ENCODE data around the gene PPIL4. TPM values are rescaled to one million over a fixed set of nuclear protein-coding genes. Genes with fewer than 3 reads are reported as not detected.
A peak's percentile ranks its signal among the peaks of the same experiment; 100 is the strongest.
"Not testable (repeated sequence)": the region's sequence is repeated elsewhere in the genome, so short reads cannot be mapped to it uniquely, and the experiment has no call there.

The PPIL4 gene
- total RNA-seq, 2 experiments from 2014 or later, result 25.8 to 26.2 TPM

DNA sequence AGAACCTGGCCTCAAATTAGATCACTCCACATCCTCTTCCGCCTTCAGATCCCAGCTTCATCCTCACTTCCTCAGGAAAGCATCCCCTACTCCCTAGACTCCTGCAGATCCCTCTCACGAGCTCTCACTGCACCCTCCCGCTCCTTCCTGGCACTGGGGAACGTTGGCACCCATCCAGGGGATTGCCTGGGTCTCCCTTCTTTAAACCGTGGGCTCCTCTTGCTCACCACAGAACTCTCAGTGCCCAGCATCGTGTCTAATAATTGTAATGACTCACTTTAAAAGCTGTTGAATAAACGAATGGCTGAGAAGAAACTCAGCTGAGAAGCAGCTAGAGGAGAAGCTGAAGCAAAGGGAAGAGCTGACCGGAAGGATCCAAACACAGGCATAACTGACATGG, 81.4 kb downstream of the PPIL4 start:
- intact Hi-C loops (cut with micrococcal nuclease), result no loop called here

DNA sequence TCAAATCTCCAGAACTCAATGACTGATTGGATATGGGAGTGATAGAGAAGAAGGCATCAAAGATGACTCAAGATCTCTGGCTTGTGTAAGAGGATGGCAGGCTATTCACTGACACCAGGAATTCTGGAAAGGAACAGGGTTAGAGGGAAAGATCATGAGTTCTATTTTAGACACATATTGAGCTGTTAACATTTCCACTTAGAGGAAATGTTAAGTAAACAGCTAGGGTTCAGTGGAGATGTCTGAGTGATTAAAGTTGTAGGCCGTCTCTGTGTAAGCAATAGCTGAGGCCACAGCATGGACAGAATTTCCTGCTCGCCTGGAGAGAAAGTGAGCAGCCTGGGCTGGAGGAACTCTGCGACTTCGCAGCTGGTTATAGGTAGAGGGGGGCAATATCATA, 82.1 kb downstream of the PPIL4 start:
- H3K27ac Mint-ChIP-seq, result peak overlapping the region; percentile 32
- DNase-seq, result no peak
- CTCF ChIA-PET, result interaction anchor here (0.8 to 2.2 kb wide), 3 partner anchors 22 to 53 kb away, joined by 3 to 10 read pairs (median 4); no protein-coding TSS in a partner anchor
- no peak overlapping the region for H3K4me3 Mint-ChIP-seq
- no peaks in the 10 kb centered on the region for H3K27me3 Mint-ChIP-seq (ENCODE audit: low read depth)
- peaks cover 59% of the 10 kb centered on the region for H3K36me3 Mint-ChIP-seq (ENCODE audit: low read depth)
- intact Hi-C loops (cut with micrococcal nuclease), result no loop called here
- no peaks in the 10 kb centered on the region for H3K9me3 Mint-ChIP-seq
- peaks cover 44% of the 10 kb centered on the region for H3K4me1 Mint-ChIP-seq (ENCODE audit: low read depth)

More for the DNA sequence above, 81.4 kb downstream of the PPIL4 start:
- peaks cover 44% of the 10 kb centered on the region for H3K4me1 Mint-ChIP-seq (ENCODE audit: low read depth)
- H3K27ac Mint-ChIP-seq, result peak overlapping the region; percentile 30
- H3K27me3 Mint-ChIP-seq (ENCODE audit: low read depth), result no peaks in the 10 kb centered on the region
- H3K4me3 Mint-ChIP-seq, result no peak overlapping the region
- CTCF ChIA-PET, result interaction anchor here (1.7 to 2.2 kb wide), 2 partner anchors 32 to 52 kb away, joined by 4 to 10 read pairs; no protein-coding TSS in a partner anchor
- DNase-seq, result no peak
- peaks cover 55% of the 10 kb centered on the region for H3K36me3 Mint-ChIP-seq (ENCODE audit: low read depth)
- no peaks in the 10 kb centered on the region for H3K9me3 Mint-ChIP-seq

DNA sequence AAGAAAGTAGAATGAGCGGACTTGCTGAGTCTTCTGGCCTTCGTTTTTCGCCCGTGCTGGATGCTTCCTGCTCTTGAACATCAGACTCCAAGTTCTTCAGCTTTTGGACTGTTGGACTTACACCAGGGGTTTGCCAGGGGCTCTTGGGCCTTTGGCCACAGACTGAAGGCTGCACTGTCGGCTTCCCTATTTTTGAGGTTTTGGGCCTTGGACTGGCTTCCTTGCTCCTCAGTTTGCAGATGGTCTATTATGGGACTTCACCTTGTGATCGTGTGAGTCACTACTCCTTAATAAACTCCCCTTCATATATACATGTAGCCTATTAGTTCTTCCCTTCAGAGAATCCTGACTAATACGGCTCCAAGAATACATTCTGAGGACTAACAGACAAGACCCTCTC, 83.1 kb downstream of the PPIL4 start:
- Mint-ChIP-seq H3K36me3 (ENCODE audit: low read depth) (peaks cover 61% of the 10 kb centered on the region), H3K4me1 (ENCODE audit: low read depth) (peaks cover 39% of the 10 kb centered on the region)
- H3K27me3 Mint-ChIP-seq (ENCODE audit: low read depth); H3K27ac Mint-ChIP-seq; H3K9me3 Mint-ChIP-seq; intact Hi-C loops (cut with micrococcal nuclease); DNase-seq; H3K4me3 Mint-ChIP-seq: not testable (repeated sequence)
- CTCF ChIA-PET, result interaction anchor here (2.2 kb wide), 1 partner anchor 54 kb away, joined by 7 read pairs; no protein-coding TSS in a partner anchor

DNA sequence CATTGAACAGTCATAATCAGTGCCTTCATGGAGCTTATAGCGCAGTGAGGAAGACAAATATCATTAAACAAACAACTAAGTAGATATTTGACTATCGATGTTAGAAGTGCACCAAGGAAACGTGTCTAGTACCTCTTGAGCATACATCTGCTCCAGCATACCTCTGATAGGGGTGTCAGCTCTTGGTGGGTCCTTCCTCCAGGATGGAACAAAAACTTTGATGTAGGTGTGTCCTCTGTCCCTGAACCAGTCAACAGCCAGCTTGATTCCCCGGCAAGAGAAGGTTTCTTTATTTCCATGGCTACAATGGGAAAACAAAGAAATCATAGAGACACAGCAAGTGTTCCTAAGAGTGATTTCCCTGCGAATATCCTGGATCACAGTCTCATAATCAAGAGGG, 84.2 kb downstream of the PPIL4 start:
- H3K4me1 Mint-ChIP-seq (ENCODE audit: low read depth), result peaks cover 32% of the 10 kb centered on the region
- intact Hi-C loops (cut with micrococcal nuclease), result no loop called here
- no peak for DNase-seq
- CTCF ChIA-PET, result interaction anchor here (2.2 kb wide), 1 partner anchor 55 kb away, joined by 7 read pairs; no protein-coding TSS in a partner anchor
- H3K9me3 Mint-ChIP-seq, result no peaks in the 10 kb centered on the region
- H3K36me3 Mint-ChIP-seq (ENCODE audit: low read depth), result peaks cover 65% of the 10 kb centered on the region
- H3K27me3 Mint-ChIP-seq (ENCODE audit: low read depth), result no peaks in the 10 kb centered on the region
- no peak overlapping the region for H3K4me3 Mint-ChIP-seq
- H3K27ac Mint-ChIP-seq, result no peak overlapping the region

DNA sequence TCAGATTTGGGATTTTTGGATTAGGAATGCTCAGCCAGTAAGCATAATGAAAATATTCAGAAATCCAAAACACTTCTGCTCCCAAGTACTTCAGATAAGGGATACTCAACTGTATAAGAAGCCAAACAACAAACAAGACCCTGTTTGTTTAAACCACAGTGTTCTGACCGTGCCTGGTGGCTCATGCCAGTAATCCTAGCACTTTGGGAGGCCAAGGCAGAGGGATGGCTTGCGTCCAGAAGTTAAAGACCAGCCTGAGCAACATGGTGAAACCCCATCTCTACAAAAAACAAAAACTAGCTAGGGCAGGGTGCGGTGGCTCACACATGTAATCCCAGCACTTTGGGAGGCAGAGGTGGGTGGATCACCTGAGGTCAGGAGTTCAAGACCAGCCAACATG, 85.6 kb downstream of the PPIL4 start:
- intact Hi-C loops (cut with micrococcal nuclease); H3K27me3 Mint-ChIP-seq (ENCODE audit: low read depth); DNase-seq; H3K4me3 Mint-ChIP-seq; H3K9me3 Mint-ChIP-seq; H3K27ac Mint-ChIP-seq: not testable (repeated sequence)
- Mint-ChIP-seq H3K4me1 (ENCODE audit: low read depth) (peaks cover 26% of the 10 kb centered on the region), H3K36me3 (ENCODE audit: low read depth) (peaks cover 63% of the 10 kb centered on the region)
- CTCF ChIA-PET, result interaction anchor here (1.2 to 1.8 kb wide), 2 partner anchors 14 to 23 kb away, joined by 3 to 5 read pairs; no protein-coding TSS in a partner anchor

DNA sequence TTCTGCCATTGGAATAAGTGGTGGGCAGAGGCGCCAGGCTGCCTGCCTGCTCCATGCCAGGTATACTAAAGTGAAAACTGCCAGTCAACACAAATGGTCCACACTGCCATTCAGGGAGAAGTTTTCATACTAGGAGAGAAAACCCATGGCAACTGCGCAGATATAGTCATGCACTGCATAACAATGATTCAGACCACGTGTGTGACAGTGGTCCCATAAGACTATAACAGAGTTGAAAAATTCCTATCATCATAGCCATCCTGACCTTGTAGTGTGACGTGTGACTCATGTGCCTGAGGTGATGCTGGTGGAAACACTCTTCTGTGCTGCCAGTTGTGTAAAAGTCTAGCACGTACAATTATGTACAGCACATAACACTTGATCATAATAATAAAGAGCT, 86.1 kb downstream of the PPIL4 start:
- Mint-ChIP-seq H3K27ac (no peak overlapping the region), H3K36me3 (ENCODE audit: low read depth) (peaks cover 65% of the 10 kb centered on the region), H3K4me3 (no peak overlapping the region), H3K9me3 (no peaks in the 10 kb centered on the region), H3K27me3 (ENCODE audit: low read depth) (no peaks in the 10 kb centered on the region), H3K4me1 (ENCODE audit: low read depth) (peaks cover 26% of the 10 kb centered on the region)
- intact Hi-C loops (cut with micrococcal nuclease), result no loop called here
- no peak for DNase-seq
- CTCF ChIA-PET, result interaction anchor here (1.8 kb wide), 1 partner anchor 24 kb away, joined by 5 read pairs; no protein-coding TSS in a partner anchor

DNA sequence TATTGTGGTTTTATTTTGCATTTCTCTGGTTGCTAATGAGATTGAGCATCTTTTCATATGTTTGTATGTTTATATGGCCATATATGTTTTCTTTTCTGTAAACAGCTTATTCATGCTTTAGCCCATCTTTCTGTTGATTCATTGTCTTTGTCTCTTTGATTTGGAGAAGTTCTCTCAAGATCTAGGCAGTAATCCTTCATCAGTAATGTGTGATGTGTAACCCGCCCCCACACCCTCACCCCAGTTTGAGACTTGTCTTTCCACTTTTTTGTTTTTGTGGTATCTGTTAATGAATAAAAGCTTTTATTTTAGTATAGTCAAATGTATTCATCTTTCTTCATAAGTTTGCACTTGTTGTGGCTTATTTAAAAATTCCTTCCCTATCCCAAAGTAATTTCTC, 87.0 kb downstream of the PPIL4 start:
- Mint-ChIP-seq H3K27me3 (ENCODE audit: low read depth) (no peaks in the 10 kb centered on the region), H3K4me1 (ENCODE audit: low read depth) (peaks cover 19% of the 10 kb centered on the region), H3K4me3 (no peak overlapping the region), H3K36me3 (ENCODE audit: low read depth) (peaks cover 57% of the 10 kb centered on the region), H3K27ac (no peak overlapping the region), H3K9me3 (no peaks in the 10 kb centered on the region)
- intact Hi-C loops (cut with micrococcal nuclease), result no loop called here
- no peak for DNase-seq
- CTCF ChIA-PET, result interaction anchor here (0.8 to 1.8 kb wide), 2 partner anchors 25 to 58 kb away, joined by 3 to 5 read pairs; no protein-coding TSS in a partner anchor

DNA sequence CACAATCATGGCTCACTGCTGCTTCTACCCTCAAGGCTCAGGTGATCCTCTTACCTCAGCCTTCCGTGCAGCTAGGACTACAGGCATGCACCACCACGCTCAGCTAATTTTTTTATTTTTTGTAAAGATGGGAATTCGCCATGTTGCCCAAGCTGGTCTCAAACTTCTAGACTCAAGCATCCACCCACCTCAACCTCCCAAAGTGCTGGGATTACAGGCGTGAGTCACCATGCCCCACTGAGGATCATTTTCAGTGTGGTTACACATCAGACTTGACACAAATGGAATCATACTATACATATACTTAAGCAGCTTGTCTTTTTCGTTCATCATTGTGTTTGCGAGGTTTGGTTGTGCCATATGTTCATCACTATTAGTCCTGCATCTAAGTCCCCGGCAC, 87.6 kb downstream of the PPIL4 start:
- Mint-ChIP-seq H3K27ac (no peak overlapping the region), H3K36me3 (ENCODE audit: low read depth) (peaks cover 54% of the 10 kb centered on the region), H3K9me3 (no peaks in the 10 kb centered on the region), H3K4me3 (no peak overlapping the region), H3K4me1 (ENCODE audit: low read depth) (peaks cover 16% of the 10 kb centered on the region), H3K27me3 (ENCODE audit: low read depth) (no peaks in the 10 kb centered on the region)
- CTCF ChIA-PET, result interaction anchor here (0.6 to 1.4 kb wide), 3 partner anchors 59 to 231 kb away, joined by 4 to 5 read pairs (median 4); no protein-coding TSS in a partner anchor
- intact Hi-C loops (cut with micrococcal nuclease), result no loop called here
- DNase-seq, result no peak

DNA sequence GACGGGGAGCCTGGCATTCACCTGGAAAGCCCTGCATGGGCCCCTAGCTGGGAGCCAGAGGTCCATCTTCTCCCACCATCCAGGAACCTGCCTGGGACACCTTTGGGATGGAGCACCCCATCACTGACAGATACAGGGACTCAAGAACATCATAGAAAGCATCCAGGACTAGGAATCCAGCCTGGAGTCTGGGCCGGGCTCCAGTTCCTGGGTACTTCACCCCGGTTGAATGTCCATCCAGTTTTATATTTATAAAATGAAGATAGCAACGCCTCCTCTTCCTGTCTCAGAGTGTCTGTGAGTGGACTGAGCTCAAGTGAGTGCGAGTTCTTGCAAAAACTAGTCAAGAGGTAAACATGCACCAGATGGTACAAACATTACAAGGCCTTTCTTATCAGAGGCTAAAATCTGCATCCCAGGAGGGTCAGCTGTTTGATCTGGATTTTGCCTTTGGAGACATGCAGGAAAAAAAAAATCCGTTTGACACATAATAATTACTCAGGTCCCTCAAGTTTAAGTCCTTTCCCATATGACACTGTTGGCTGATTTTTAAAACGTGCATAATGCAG, 88.4 kb downstream of the PPIL4 start:
- Mint-ChIP-seq H3K27me3 (ENCODE audit: low read depth) (no peaks in the 10 kb centered on the region), H3K4me1 (ENCODE audit: low read depth) (peaks cover 12% of the 10 kb centered on the region), H3K4me3 (no peak overlapping the region), H3K9me3 (no peaks in the 10 kb centered on the region), H3K27ac (no peak overlapping the region), H3K36me3 (ENCODE audit: low read depth) (peaks cover 52% of the 10 kb centered on the region)
- intact Hi-C loops (cut with micrococcal nuclease), result no loop called here
- CTCF ChIA-PET, result interaction anchor here (0.6 to 1.4 kb wide), 3 partner anchors 60 to 232 kb away, joined by 4 to 5 read pairs (median 4); no protein-coding TSS in a partner anchor
- DNase-seq, result no peak

DNA sequence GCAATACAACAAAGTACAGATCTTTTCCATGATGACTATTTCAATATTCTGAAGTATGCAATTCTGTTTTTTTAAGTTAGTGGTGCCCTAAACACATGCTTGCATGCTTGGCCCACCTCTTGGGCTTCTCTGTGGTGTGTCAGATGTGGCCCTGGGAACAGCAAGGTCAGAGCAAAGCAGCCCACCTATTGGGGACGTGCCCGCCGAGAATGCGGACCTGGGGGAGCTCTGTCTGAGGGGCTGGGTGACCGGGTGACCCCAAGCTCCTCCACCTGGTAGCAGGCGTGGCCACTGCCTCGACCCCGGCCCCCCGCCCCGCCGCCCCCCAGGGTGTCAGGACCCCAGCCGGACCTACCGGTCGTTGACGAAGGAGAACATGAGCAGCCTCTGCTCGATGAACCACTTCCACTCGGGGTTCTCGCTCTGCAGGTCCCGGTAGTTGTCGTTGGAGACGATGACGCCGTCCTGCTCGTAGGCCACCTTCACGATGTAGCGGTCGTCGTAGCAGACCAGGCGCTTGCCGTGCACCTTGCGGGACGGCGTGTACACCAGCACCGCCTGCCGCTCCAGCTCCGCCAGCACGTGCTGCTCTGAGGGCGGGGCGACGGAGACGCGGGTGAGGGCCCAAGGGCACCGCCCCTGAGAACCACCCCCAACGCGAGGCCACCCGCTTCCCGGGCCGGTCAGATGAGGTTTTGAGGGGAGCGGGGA, 89.4 kb downstream of the PPIL4 start:
- intact Hi-C loops (cut with micrococcal nuclease), result no loop called here
- H3K36me3 Mint-ChIP-seq (ENCODE audit: low read depth), result peaks cover 51% of the 10 kb centered on the region
- H3K27me3 Mint-ChIP-seq (ENCODE audit: low read depth), result no peaks in the 10 kb centered on the region
- DNase-seq, result no peak
- H3K4me1 Mint-ChIP-seq (ENCODE audit: low read depth), result peaks cover 15% of the 10 kb centered on the region
- no peak overlapping the region for H3K27ac Mint-ChIP-seq
- CTCF ChIA-PET, result no interaction called here
- no peaks in the 10 kb centered on the region for H3K9me3 Mint-ChIP-seq
- no peak overlapping the region for H3K4me3 Mint-ChIP-seq

DNA sequence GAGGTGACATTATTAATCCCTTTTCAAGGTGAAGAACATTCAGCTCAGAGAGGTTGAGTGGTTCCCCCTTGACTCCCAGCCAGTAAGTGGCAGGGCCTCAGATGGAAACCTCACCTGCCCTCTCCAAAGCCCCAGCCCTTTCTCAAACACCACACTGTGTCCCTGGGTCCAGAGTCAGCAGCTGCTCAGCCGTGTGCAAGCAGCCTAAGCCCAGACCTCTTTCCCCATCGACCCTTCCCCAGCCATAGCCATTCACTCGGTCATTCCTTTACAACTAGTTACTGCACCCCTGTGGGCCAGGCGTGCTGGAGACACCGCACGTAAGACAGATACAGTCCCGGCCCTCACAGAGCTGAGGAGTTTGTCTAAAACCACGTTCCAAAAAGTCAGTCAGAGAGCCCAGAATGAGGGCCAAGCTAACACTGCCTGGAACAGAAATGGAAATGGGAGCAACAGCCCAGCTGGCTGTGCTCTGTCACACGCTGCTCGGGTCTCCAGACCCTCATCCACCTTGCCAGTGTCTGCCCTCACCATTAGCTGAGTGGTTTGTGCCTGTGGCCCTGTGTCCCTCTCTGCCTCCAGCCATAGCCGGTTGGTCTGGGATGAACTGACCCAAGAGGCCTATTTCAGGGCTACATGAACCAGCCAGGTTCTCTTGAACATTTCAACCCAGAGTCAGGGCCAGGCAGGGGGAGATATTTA, 90.7 kb downstream of the PPIL4 start:
- intact Hi-C loops (cut with micrococcal nuclease), result no loop called here
- H3K9me3 Mint-ChIP-seq, result no peaks in the 10 kb centered on the region
- CTCF ChIA-PET, result interaction anchor here (0.9 to 1.0 kb wide), 3 partner anchors 12 to 62 kb away, joined by 4 to 5 read pairs (median 4); no protein-coding TSS in a partner anchor
- H3K36me3 Mint-ChIP-seq (ENCODE audit: low read depth), result peaks cover 49% of the 10 kb centered on the region
- no peak for DNase-seq
- no peaks in the 10 kb centered on the region for H3K27me3 Mint-ChIP-seq (ENCODE audit: low read depth)
- no peak overlapping the region for H3K4me3 Mint-ChIP-seq
- peaks cover 18% of the 10 kb centered on the region for H3K4me1 Mint-ChIP-seq (ENCODE audit: low read depth)
- no peak overlapping the region for H3K27ac Mint-ChIP-seq
